SU-DHL-6 (cell line): ENCODE data around the gene INSL3.

Experiments
- EZH2phosphoT487 ChIP-seq: fragments of 200-600 bp; sonication (generic), shearing (Covaris generic); conservative IDR thresholded peaks from 2 replicates; pipeline ENCODE4 v1.6.1; 2018; ENCODE audit warnings: mild to moderate bottlenecking, antibody characterized with exemption, low read length, moderate library complexity, mixed read lengths
- TF ChIP-seq, protein P1 (sequence below): fragments of 200-600 bp; sonication (generic); IDR thresholded peaks from one replicate; pipeline ENCODE4 v1.5.1; 2017; ENCODE audit warnings: antibody characterized with exemption, mild to moderate bottlenecking, low read length, moderate library complexity; ENCODE audit not compliant: insufficient read depth, poor library complexity, severe bottlenecking

GRCh38 chr19:17854061-17854460 lies 32.7 kb upstream of the INSL3 start:
- TF ChIP-seq, protein P1, sequence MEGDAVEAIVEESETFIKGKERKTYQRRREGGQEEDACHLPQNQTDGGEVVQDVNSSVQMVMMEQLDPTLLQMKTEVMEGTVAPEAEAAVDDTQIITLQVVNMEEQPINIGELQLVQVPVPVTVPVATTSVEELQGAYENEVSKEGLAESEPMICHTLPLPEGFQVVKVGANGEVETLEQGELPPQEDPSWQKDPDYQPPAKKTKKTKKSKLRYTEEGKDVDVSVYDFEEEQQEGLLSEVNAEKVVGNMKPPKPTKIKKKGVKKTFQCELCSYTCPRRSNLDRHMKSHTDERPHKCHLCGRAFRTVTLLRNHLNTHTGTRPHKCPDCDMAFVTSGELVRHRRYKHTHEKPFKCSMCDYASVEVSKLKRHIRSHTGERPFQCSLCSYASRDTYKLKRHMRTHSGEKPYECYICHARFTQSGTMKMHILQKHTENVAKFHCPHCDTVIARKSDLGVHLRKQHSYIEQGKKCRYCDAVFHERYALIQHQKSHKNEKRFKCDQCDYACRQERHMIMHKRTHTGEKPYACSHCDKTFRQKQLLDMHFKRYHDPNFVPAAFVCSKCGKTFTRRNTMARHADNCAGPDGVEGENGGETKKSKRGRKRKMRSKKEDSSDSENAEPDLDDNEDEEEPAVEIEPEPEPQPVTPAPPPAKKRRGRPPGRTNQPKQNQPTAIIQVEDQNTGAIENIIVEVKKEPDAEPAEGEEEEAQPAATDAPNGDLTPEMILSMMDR = no peak
- no peak for TF ChIP-seq EZH2phosphoT487
